ENCODE measurements around the gene UCKL1.

Gene UCKL1

GRCh38 chr20:63967330-63968135 lies 11.3 kb upstream of the UCKL1 start:
- H3K27me3 ChIP-seq: no peaks in the 10 kb centered on the region
- no peak for TF ChIP-seq CTCF (IDR thresholded peaks at IDR 0.05)

GRCh38 chr20:63966944-63967322 lies 10.7 kb upstream of the UCKL1 start:
- Histone ChIP-seq H3K4me1 (peaks cover 0 to 23% (median 16%) of the 10 kb centered on the region in 4 donors), H3K4me3 (no peak overlapping the region), H3K9me3 (no peaks in the 10 kb centered on the region), H3K27ac (no peak overlapping the region), H3K27me3 (no peaks in the 10 kb centered on the region), H3K36me3 (peaks cover 5 to 50% (median 36%) of the 10 kb centered on the region in 3 donors)
- TF ChIP-seq CTCF (IDR thresholded peaks at IDR 0.05): no peak
- DNase-seq: peak in 1 of 2 donors; percentile 15
- intact Hi-C loops (cut with DNase I; ENCODE audit: low total_unique reads): no loop called here

More at GRCh38 chr20:63967330-63968135, 11.3 kb upstream of the UCKL1 start:
- DNase-seq: peak in 1 of 2 donors; percentile 17
- intact Hi-C loops (cut with DNase I; ENCODE audit: low total_unique reads): no loop called here
- no peaks in the 10 kb centered on the region for H3K9me3 ChIP-seq
- peaks cover 0 to 23% (median 16%) of the 10 kb centered on the region in 4 donors for H3K4me1 ChIP-seq
- H3K4me3 ChIP-seq: no peak overlapping the region
- no peak overlapping the region for H3K27ac ChIP-seq
- H3K36me3 ChIP-seq: peaks cover 0 to 44% (median 30%) of the 10 kb centered on the region in 3 donors

- H3K27me3 ChIP-seq: no peaks in the 10 kb centered on the region
- intact Hi-C loops (cut with DNase I; ENCODE audit: low total_unique reads): no loop called here
- peaks cover 0 to 23% (median 16%) of the 10 kb centered on the region in 4 donors for H3K4me1 ChIP-seq
- no peak overlapping the region for H3K4me3 ChIP-seq
- no peak for TF ChIP-seq CTCF (IDR thresholded peaks at IDR 0.05)
- H3K27ac ChIP-seq: no peak overlapping the region
- H3K9me3 ChIP-seq: no peaks in the 10 kb centered on the region
- no peak for DNase-seq
- H3K36me3 ChIP-seq: peaks cover 7 to 56% (median 42%) of the 10 kb centered on the region in 3 donors
These were observed 10.1 kb upstream of the UCKL1 start for GRCh38 chr20:63966172-63966943.

GRCh38 chr20:63964412-63964811 lies 8.2 kb upstream of the UCKL1 start:
- H3K36me3 ChIP-seq: peaks cover 14 to 75% (median 54%) of the 10 kb centered on the region in 3 donors
- intact Hi-C loops (cut with DNase I; ENCODE audit: low total_unique reads): no loop called here
- H3K27ac ChIP-seq: no peak overlapping the region
- H3K4me1 ChIP-seq: peaks cover 0 to 13% (median 9%) of the 10 kb centered on the region in 4 donors
- TF ChIP-seq CTCF (IDR thresholded peaks at IDR 0.05): no peak
- no peaks in the 10 kb centered on the region for H3K9me3 ChIP-seq
- no peaks in the 10 kb centered on the region for H3K27me3 ChIP-seq
- H3K4me3 ChIP-seq: no peak overlapping the region
- no peak for DNase-seq

GRCh38 chr20:63963784-63964301 lies 7.6 kb upstream of the UCKL1 start:
- H3K27me3 ChIP-seq: no peaks in the 10 kb centered on the region
- no peak for DNase-seq
- H3K27ac ChIP-seq: no peak overlapping the region
- H3K4me1 ChIP-seq: peaks cover 0 to 9% (median 5%) of the 10 kb centered on the region in 4 donors
- no peak for TF ChIP-seq CTCF (IDR thresholded peaks at IDR 0.05)
- no peaks in the 10 kb centered on the region for H3K9me3 ChIP-seq
- intact Hi-C loops (cut with DNase I; ENCODE audit: low total_unique reads): no loop called here
- H3K36me3 ChIP-seq: peaks cover 16 to 81% (median 58%) of the 10 kb centered on the region in 3 donors
- no peak overlapping the region for H3K4me3 ChIP-seq
